Stomach (tissue), 9 donors: ENCODE results near the gene DEFB112. TPM values are rescaled to one million over a fixed set of nuclear protein-coding genes. Genes with fewer than 3 reads are reported as not detected.

Source experiments
- DNase-seq, 2 donors: peaks; one replicate each; pipeline versions ENCODE4 v3.0.0 to v3.0.0-alpha.2; 2013 to 2019
- H3K27ac ChIP-seq, 5 donors: fragments of 200-600 bp in 4 of 5; sonication (generic) in 4 of 5; one replicate each; pipeline ENCODE4 v1.5.1; 2013 to 2019; ENCODE audit warnings: mild to moderate bottlenecking in 1 of 5, moderate library complexity in 1 of 5
- H3K27me3 ChIP-seq, 3 donors: fragments of 200-600 bp; sonication (generic); one replicate each; pipeline ENCODE4 v1.5.1; 2017 to 2019; ENCODE audit warnings: mixed run types in 1 of 3
- H3K36me3 ChIP-seq, 4 donors: fragments of 200-600 bp; sonication (generic); 1 replicate in 3 of 4; 2 replicates in 1 of 4; pipeline ENCODE4 v1.5.1; 2016 to 2019
- H3K4me1 ChIP-seq, 4 donors: fragments of 200-600 bp; sonication (generic); one replicate each; pipeline ENCODE4 v1.5.1; 2016 to 2019
- H3K4me3 ChIP-seq, 4 donors: fragments of 200-600 bp; sonication (generic) in 3 of 4; one replicate each; pipeline ENCODE4 v1.5.1; 2016 to 2019; ENCODE audit warnings: mild to moderate bottlenecking in 1 of 4
- H3K9me3 ChIP-seq, 4 donors: fragments of 200-600 bp; sonication (generic); one replicate each; pipeline ENCODE4 v1.5.1; 2016 to 2019
- CTCF ChIP-seq, 7 experiments: fragments of 450-650 bp in 4 of 7; fragments of 200-600 bp in 3 of 7; sonication (generic) in 3 of 7; IDR thresholded peaks; one replicate each; pipeline ENCODE4 v1.5.1; 2016 to 2019; ENCODE audit warnings: antibody characterized with exemption in 7 of 7, control low read depth in 2 of 7, mild to moderate bottlenecking in 1 of 7
- EP300 ChIP-seq: sonication (generic); formaldehyde crosslinking; IDR thresholded peaks from one replicate; pipeline ENCODE4 v1.6.1; 2017; ENCODE audit warnings: antibody characterized with exemption
- POLR2A ChIP-seq, 4 donors: fragments of 450-650 bp; IDR thresholded peaks; one replicate each; pipeline ENCODE4 v1.6.1; 2016; ENCODE audit warnings: antibody characterized with exemption in 4 of 4, control low read depth in 2 of 4, mild to moderate bottlenecking in 1 of 4, moderate library complexity in 1 of 4
- POLR2AphosphoS5 ChIP-seq, 3 donors: sonication (generic); formaldehyde crosslinking; IDR thresholded peaks; one replicate each; pipeline ENCODE4 v1.6.1; 2016; ENCODE audit warnings: antibody characterized with exemption in 3 of 3
- WGBS, 5 donors: extraction: QIAGEN DNeasy Blood & Tissue Kit in 3 of 5; methylation state at CpG; one replicate each; pipeline versions ENCODE4 v1.1.5 to v1.1.7; 2013 to 2018; 5-methylcytosine and 5-hydroxymethylcytosine counted together
- intact Hi-C: fragments of 100-400 bp; cut with DNase I; formaldehyde crosslinking; loops from one replicate; pipeline ENCODE4 v1.15.1; 2023; ENCODE audit warnings: low total_unique reads
- polyA plus RNA-seq, 3 donors: library from polyadenylated mRNA; stranded (reverse); fragments of 200-250 nt; gene quantifications; one replicate each; pipeline ENCODE4 v1.2.3, GENCODE V29; 2013
- total RNA-seq, 5 donors: library from RNA; depleted of rRNA; stranded (reverse); fragments of >200 nt; gene quantifications; one replicate each; pipeline versions ENCODE4 v1.1.0 to v1.2.3, GENCODE V29; 2014 to 2016
- donor health status: healthy with polysubstance abuse.
- donor health status: Bipolar disorder and iron deficiency.
- donor health status: healthy.

DEFB112 gene
- total and polyA plus RNA-seq, 8 donors = not detected

- TF ChIP-seq EP300 = no peak
- WGBS, 5 donors = 26 to 51% (median 45%) methylated on average over 1 of the region's 1 CpG
- Histone ChIP-seq H3K27me3 (peaks cover 0 to 4% (median 0%) of the 10 kb centered on the region in 3 donors), H3K9me3 (no peaks in the 10 kb centered on the region), H3K27ac (no peak overlapping the region), H3K36me3 (no peaks in the 10 kb centered on the region), H3K4me3 (no peak overlapping the region), H3K4me1 (no peaks in the 10 kb centered on the region)
- intact Hi-C loops = no loop called here
- DNase-seq = no peak
These were observed 44.2 kb upstream of the DEFB112 start for GRCh38 chr6:50093938-50094272.

- H3K4me1 ChIP-seq = no peaks in the 10 kb centered on the region
- no peak overlapping the region for H3K4me3 ChIP-seq
- DNase-seq = no peak
- TF ChIP-seq CTCF (IDR thresholded peaks at IDR 0.05) (no peak), POLR2AphosphoS5 (IDR thresholded peaks at IDR 0.05) (no peak), POLR2A (IDR thresholded peaks at IDR 0.05) (no peak), EP300 (no peak)
- no peaks in the 10 kb centered on the region for H3K36me3 ChIP-seq
- 52 to 66% (median 56%) methylated on average over 7 of the region's 7 CpGs for WGBS, 5 donors
- H3K27ac ChIP-seq = no peak overlapping the region
- H3K9me3 ChIP-seq = no peaks in the 10 kb centered on the region
- intact Hi-C loops = no loop called here
- peaks cover 0 to 4% (median 0%) of the 10 kb centered on the region in 3 donors for H3K27me3 ChIP-seq
These were observed 43.6 kb upstream of the DEFB112 start for GRCh38 chr6:50093116-50093937.

- Histone ChIP-seq H3K4me3 (no peak overlapping the region), H3K9me3 (no peaks in the 10 kb centered on the region), H3K27me3 (peaks cover 0 to 4% (median 0%) of the 10 kb centered on the region in 3 donors), H3K27ac (no peak overlapping the region), H3K36me3 (no peaks in the 10 kb centered on the region), H3K4me1 (no peaks in the 10 kb centered on the region)
- no peak for DNase-seq
- intact Hi-C loops = no loop called here
- TF ChIP-seq POLR2AphosphoS5 (IDR thresholded peaks at IDR 0.05) (no peak), CTCF (IDR thresholded peaks at IDR 0.05) (no peak), EP300 (no peak), POLR2A (IDR thresholded peaks at IDR 0.05) (no peak)
- WGBS, 5 donors = 16 to 33% (median 29%) methylated on average over 1 of the region's 1 CpG
These were observed 41.9 kb upstream of the DEFB112 start for GRCh38 chr6:50091641-50092040.

- H3K4me3 ChIP-seq = no peak overlapping the region
- H3K9me3 ChIP-seq = no peaks in the 10 kb centered on the region
- H3K27ac ChIP-seq = no peak overlapping the region
- peaks cover 0 to 4% (median 0%) of the 10 kb centered on the region in 3 donors for H3K27me3 ChIP-seq
- TF ChIP-seq POLR2AphosphoS5 (IDR thresholded peaks at IDR 0.05) (no peak), CTCF (IDR thresholded peaks at IDR 0.05) (no peak), POLR2A (IDR thresholded peaks at IDR 0.05) (no peak), EP300 (no peak)
- WGBS, 5 donors = 64 to 75% (median 69%) methylated on average over 2 of the region's 2 CpGs
- intact Hi-C loops = no loop called here
- no peaks in the 10 kb centered on the region for H3K4me1 ChIP-seq
- DNase-seq = no peak
- H3K36me3 ChIP-seq = no peaks in the 10 kb centered on the region
These were observed 40.2 kb upstream of the DEFB112 start for GRCh38 chr6:50089911-50090310.
